Stomach (tissue), 9 donors: ENCODE measurements around the gene ATP7B. TPM values are rescaled to one million over a fixed set of nuclear protein-coding genes. Genes with fewer than 3 reads are reported as not detected.

Experiments used
- DNase-seq, 2 donors: peaks; one replicate each; pipeline versions ENCODE4 v3.0.0 to v3.0.0-alpha.2; 2013 to 2019
- H3K27ac ChIP-seq, 5 donors: fragments of 200-600 bp in 4 of 5; sonication (generic) in 4 of 5; one replicate each; pipeline ENCODE4 v1.5.1; 2013 to 2019; ENCODE audit warnings: mild to moderate bottlenecking in 1 of 5, moderate library complexity in 1 of 5
- H3K27me3 ChIP-seq, 3 donors: fragments of 200-600 bp; sonication (generic); one replicate each; pipeline ENCODE4 v1.5.1; 2017 to 2019; ENCODE audit warnings: mixed run types in 1 of 3
- H3K36me3 ChIP-seq, 4 donors: fragments of 200-600 bp; sonication (generic); 1 replicate in 3 of 4; 2 replicates in 1 of 4; pipeline ENCODE4 v1.5.1; 2016 to 2019
- H3K4me1 ChIP-seq, 4 donors: fragments of 200-600 bp; sonication (generic); one replicate each; pipeline ENCODE4 v1.5.1; 2016 to 2019
- H3K4me3 ChIP-seq, 4 donors: fragments of 200-600 bp; sonication (generic) in 3 of 4; one replicate each; pipeline ENCODE4 v1.5.1; 2016 to 2019; ENCODE audit warnings: mild to moderate bottlenecking in 1 of 4
- H3K9me3 ChIP-seq, 4 donors: fragments of 200-600 bp; sonication (generic); one replicate each; pipeline ENCODE4 v1.5.1; 2016 to 2019
- EP300 ChIP-seq: sonication (generic); formaldehyde crosslinking; IDR thresholded peaks from one replicate; pipeline ENCODE4 v1.6.1; 2017; ENCODE audit warnings: antibody characterized with exemption
- POLR2A ChIP-seq, 4 donors: fragments of 450-650 bp; IDR thresholded peaks; one replicate each; pipeline ENCODE4 v1.6.1; 2016; ENCODE audit warnings: antibody characterized with exemption in 4 of 4, control low read depth in 2 of 4, mild to moderate bottlenecking in 1 of 4, moderate library complexity in 1 of 4
- POLR2AphosphoS5 ChIP-seq, 3 donors: sonication (generic); formaldehyde crosslinking; IDR thresholded peaks; one replicate each; pipeline ENCODE4 v1.6.1; 2016; ENCODE audit warnings: antibody characterized with exemption in 3 of 3
- WGBS, 5 donors: extraction: QIAGEN DNeasy Blood & Tissue Kit in 3 of 5; methylation state at CpG; one replicate each; pipeline versions ENCODE4 v1.1.5 to v1.1.7; 2013 to 2018; 5-methylcytosine and 5-hydroxymethylcytosine counted together
- intact Hi-C: fragments of 100-400 bp; cut with DNase I; formaldehyde crosslinking; loops from one replicate; pipeline ENCODE4 v1.15.1; 2023; ENCODE audit warnings: low total_unique reads
- polyA plus RNA-seq, 3 donors: library from polyadenylated mRNA; stranded (reverse); fragments of 200-250 nt; gene quantifications; one replicate each; pipeline ENCODE4 v1.2.3, GENCODE V29; 2013
- total RNA-seq, 5 donors: library from RNA; depleted of rRNA; stranded (reverse); fragments of >200 nt; gene quantifications; one replicate each; pipeline versions ENCODE4 v1.1.0 to v1.2.3, GENCODE V29; 2014 to 2016
- TF ChIP-seq, protein P1 (sequence below), 7 experiments: fragments of 450-650 bp in 4 of 7; fragments of 200-600 bp in 3 of 7; sonication (generic) in 3 of 7; IDR thresholded peaks; one replicate each; pipeline ENCODE4 v1.5.1; 2016 to 2019; ENCODE audit warnings: antibody characterized with exemption in 7 of 7, control low read depth in 2 of 7, mild to moderate bottlenecking in 1 of 7
- donor health status: healthy with polysubstance abuse.
- donor health status: Bipolar disorder and iron deficiency.
- donor health status: healthy.

Gene ATP7B
- total and polyA plus RNA-seq, 8 donors = 0.62 to 21.0 (median 4.6) TPM

DNA sequence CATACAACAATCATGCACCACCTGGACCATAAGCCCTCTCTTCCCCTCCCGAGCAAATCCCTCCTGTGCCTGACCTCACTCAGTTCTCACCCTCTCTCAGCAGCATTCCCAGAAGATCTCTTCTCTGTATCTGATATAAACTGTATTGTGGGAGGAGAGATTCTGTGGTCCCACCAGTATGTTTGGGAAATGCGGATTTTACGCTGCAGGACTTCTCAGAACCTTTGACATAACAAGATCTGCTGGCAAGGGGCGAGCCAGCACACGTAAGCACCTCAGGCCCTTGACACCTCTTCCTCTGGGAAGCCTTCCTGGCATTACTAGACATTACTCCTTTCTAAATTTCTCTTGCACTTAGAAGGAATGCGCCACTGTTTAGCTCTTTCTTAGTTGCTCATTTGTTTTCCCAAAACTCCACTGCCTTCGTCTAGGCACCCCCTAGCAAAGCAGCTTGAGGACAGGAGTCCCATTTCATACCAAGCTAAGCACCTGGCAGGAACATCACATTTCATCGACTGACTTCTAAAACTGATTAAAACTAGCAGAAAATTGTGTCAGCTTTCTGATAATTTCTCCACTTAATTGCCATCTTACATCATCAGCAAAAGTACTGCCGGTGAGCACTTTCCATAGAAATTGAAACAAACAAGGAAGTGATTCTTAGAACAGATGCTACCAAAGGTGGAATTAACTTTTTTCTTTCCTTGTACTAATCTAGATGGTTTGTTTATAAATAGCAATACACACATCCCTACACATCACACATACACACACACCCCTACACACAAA is 86.3 kb downstream of the ATP7B start:
- TF ChIP-seq EP300 = no peak
- TF ChIP-seq POLR2AphosphoS5 (IDR thresholded peaks at IDR 0.05) = no peak
- TF ChIP-seq, protein P1, sequence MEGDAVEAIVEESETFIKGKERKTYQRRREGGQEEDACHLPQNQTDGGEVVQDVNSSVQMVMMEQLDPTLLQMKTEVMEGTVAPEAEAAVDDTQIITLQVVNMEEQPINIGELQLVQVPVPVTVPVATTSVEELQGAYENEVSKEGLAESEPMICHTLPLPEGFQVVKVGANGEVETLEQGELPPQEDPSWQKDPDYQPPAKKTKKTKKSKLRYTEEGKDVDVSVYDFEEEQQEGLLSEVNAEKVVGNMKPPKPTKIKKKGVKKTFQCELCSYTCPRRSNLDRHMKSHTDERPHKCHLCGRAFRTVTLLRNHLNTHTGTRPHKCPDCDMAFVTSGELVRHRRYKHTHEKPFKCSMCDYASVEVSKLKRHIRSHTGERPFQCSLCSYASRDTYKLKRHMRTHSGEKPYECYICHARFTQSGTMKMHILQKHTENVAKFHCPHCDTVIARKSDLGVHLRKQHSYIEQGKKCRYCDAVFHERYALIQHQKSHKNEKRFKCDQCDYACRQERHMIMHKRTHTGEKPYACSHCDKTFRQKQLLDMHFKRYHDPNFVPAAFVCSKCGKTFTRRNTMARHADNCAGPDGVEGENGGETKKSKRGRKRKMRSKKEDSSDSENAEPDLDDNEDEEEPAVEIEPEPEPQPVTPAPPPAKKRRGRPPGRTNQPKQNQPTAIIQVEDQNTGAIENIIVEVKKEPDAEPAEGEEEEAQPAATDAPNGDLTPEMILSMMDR (IDR thresholded peaks at IDR 0.05) = no peak
- TF ChIP-seq POLR2A (IDR thresholded peaks at IDR 0.05) = no peak
- Histone ChIP-seq H3K9me3 (no peaks in the 10 kb centered on the region), H3K4me3 (no peak overlapping the region), H3K27me3 (no peaks in the 10 kb centered on the region), H3K4me1 (no peaks in the 10 kb centered on the region), H3K27ac (no peak overlapping the region), H3K36me3 (peaks cover 0 to 11% (median 4%) of the 10 kb centered on the region in 4 donors)
- no peak for DNase-seq
- intact Hi-C loops = no loop called here
- 84 to 93% (median 89%) methylated on average over 9 of the region's 9 CpGs for WGBS, 5 donors

DNA sequence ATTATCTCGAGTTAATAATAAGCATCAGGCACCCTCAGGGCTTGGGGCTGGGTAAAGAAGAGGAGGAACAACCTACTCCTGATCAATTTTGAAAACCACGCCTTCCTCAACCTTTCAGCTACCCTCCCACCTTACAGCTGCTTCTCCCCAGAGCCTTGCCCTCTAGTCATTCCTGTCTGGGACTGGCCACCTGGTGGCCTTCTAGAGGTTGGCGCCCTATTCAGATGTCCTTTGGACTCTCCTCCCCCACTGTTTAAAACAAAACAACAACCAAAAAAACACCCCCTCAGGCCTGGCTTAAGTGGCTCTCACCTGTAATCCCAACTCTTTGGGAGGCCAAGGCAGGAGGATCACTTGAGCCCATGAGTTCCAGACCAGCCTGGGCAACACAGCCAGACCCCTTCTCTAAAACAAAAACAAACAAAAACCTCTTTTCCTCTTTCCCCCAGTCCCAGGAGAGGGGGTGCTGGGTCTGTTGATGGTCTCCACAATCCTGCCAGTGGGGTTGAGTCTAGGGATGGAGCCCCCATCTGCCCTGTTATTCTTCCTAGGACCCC is 87.2 kb downstream of the ATP7B start:
- Histone ChIP-seq H3K4me3 (no peak overlapping the region), H3K27me3 (no peaks in the 10 kb centered on the region), H3K36me3 (peaks cover 0 to 11% (median 2%) of the 10 kb centered on the region in 4 donors), H3K9me3 (no peaks in the 10 kb centered on the region), H3K4me1 (no peaks in the 10 kb centered on the region), H3K27ac (no peak overlapping the region)
- TF ChIP-seq, protein P1 (IDR thresholded peaks at IDR 0.05) = peak in 2 of 7 experiments; percentile 22 to 25
- TF ChIP-seq POLR2AphosphoS5 (IDR thresholded peaks at IDR 0.05) = no peak
- intact Hi-C loops = no loop called here
- peak in 1 of 2 donors; percentile 25 for DNase-seq
- 73 to 93% (median 85%) methylated on average over 3 of the region's 3 CpGs for WGBS, 5 donors

- no peak overlapping the region for H3K27ac ChIP-seq
- no peak overlapping the region for H3K4me3 ChIP-seq
- intact Hi-C loops = no loop called here
- peaks cover 0 to 11% (median 2%) of the 10 kb centered on the region in 4 donors for H3K36me3 ChIP-seq
- DNase-seq = no peak
- no peak for TF ChIP-seq POLR2AphosphoS5 (IDR thresholded peaks at IDR 0.05)
- TF ChIP-seq, protein P1 (IDR thresholded peaks at IDR 0.05) = no peak
- TF ChIP-seq EP300 = no peak
- no peak for TF ChIP-seq POLR2A (IDR thresholded peaks at IDR 0.05)
- WGBS, 5 donors = 90 to 97% (median 94%) methylated on average over 8 to 10 of the region's 10 CpGs
- no peaks in the 10 kb centered on the region for H3K27me3 ChIP-seq
- H3K9me3 ChIP-seq = no peaks in the 10 kb centered on the region
- no peaks in the 10 kb centered on the region for H3K4me1 ChIP-seq
Measured at GRCh38 chr13:51922771-51923480, 88.3 kb downstream of the ATP7B start.
